ENCODE measurements around the gene TMEM131. TPM values are rescaled to one million over a fixed set of nuclear protein-coding genes. Genes with fewer than 3 reads are reported as not detected.

The TMEM131 gene
- total and polyA plus RNA-seq, 4 donors = 25.3 to 39.4 (median 38.1) TPM

DNA sequence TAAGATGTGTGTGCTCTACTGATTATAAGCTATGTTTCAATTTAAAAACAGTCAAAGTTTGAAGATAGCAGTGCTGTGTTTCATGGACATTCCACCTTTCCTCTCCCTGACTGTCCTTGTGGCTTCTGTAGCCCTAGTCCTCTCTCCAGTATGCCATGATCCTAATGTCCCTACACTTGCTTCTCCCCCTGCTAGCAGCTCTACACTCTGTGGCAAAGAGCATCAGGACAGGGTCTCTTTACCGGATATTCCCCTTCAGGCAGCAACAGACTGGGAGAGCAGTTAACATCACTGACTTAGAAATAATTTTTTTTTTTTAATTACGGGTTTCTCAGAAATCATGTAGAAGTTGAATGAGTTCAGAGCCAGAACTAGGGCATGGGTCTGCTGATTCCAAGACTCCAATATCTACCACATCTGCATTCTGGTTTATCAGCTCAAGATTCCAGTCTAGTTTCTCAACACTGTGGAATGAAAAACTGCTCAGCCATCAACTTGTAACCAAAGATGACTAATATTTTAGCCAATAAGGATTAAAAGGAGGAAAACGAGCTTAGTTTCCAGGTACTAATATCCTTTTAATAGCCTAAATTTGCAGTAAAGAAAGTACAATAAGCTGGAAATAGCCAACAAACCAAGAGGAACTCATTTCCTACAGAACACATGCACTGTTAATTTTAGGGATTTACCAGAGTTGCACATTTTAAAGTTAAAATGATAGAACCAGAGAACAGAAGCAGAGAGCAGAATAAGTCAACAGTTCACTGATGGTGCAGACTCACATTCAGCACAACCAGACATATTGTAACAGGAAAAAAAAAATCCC, 45.2 kb downstream of the TMEM131 start:
- H3K4me1 ChIP-seq (ENCODE audit: control insufficient read depth, insufficient read depth, low read length) = no peaks in the 10 kb centered on the region
- H3K36me3 ChIP-seq (ENCODE audit: control insufficient read depth, insufficient read depth, low read length) = no peaks in the 10 kb centered on the region
- DNase-seq (ENCODE audit: low read depth in 4 of 6, low spot score in 6 of 6) = no peak
- no CpG with 5 or more reads among the region's 3 CpGs for WGBS (ENCODE audit: insufficient coverage)
- H3K9me3 ChIP-seq (ENCODE audit: control insufficient read depth, insufficient read depth, low read length) = no peaks in the 10 kb centered on the region
- no peaks in the 10 kb centered on the region for H3K27me3 ChIP-seq (ENCODE audit: control insufficient read depth, insufficient read depth, low read length)
- H3K27ac ChIP-seq (ENCODE audit: low read depth, low read length) = no peak overlapping the region
- H3K4me3 ChIP-seq (ENCODE audit: low read depth, low read length) = no peak overlapping the region

- no peak for DNase-seq (ENCODE audit: low read depth in 4 of 6, low spot score in 6 of 6)
- H3K4me1 ChIP-seq (ENCODE audit: control insufficient read depth, insufficient read depth, low read length) = no peaks in the 10 kb centered on the region
- no peaks in the 10 kb centered on the region for H3K36me3 ChIP-seq (ENCODE audit: control insufficient read depth, insufficient read depth, low read length)
- H3K27ac ChIP-seq (ENCODE audit: low read depth, low read length) = no peak overlapping the region
- WGBS (ENCODE audit: insufficient coverage) = no CpG with 5 or more reads among the region's 4 CpGs
- no peak overlapping the region for H3K4me3 ChIP-seq (ENCODE audit: low read depth, low read length)
- no peaks in the 10 kb centered on the region for H3K9me3 ChIP-seq (ENCODE audit: control insufficient read depth, insufficient read depth, low read length)
- no peaks in the 10 kb centered on the region for H3K27me3 ChIP-seq (ENCODE audit: control insufficient read depth, insufficient read depth, low read length)
Measured at GRCh38 chr2:97948926-97949325, 46.8 kb downstream of the TMEM131 start.

DNA sequence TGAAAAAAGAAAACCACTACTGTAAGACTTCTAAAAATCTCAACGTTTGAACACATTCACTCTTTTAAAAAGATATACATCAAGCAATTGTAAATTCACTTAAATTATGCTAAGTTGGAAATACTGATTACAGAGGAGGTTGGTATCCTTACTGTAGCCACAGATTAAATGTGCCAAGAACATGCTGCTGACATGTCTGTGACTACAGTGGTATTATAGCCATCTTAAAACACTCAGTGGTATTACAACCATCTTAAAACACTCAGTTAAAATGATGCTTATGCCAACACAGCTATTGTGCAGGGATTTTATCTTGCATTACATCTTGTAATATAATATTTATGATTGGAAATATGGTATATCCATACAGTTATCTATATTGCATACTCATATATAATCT, 50.0 kb downstream of the TMEM131 start:
- H3K4me1 ChIP-seq (ENCODE audit: control insufficient read depth, insufficient read depth, low read length) = no peaks in the 10 kb centered on the region
- H3K4me3 ChIP-seq (ENCODE audit: low read depth, low read length) = no peak overlapping the region
- no peaks in the 10 kb centered on the region for H3K36me3 ChIP-seq (ENCODE audit: control insufficient read depth, insufficient read depth, low read length)
- DNase-seq (ENCODE audit: low read depth in 4 of 6, low spot score in 6 of 6) = no peak
- H3K27me3 ChIP-seq (ENCODE audit: control insufficient read depth, insufficient read depth, low read length) = no peaks in the 10 kb centered on the region
- H3K9me3 ChIP-seq (ENCODE audit: control insufficient read depth, insufficient read depth, low read length) = no peaks in the 10 kb centered on the region
- H3K27ac ChIP-seq (ENCODE audit: low read depth, low read length) = no peak overlapping the region
- WGBS (ENCODE audit: insufficient coverage) = no CpG with 5 or more reads among the region's 1 CpG

DNA sequence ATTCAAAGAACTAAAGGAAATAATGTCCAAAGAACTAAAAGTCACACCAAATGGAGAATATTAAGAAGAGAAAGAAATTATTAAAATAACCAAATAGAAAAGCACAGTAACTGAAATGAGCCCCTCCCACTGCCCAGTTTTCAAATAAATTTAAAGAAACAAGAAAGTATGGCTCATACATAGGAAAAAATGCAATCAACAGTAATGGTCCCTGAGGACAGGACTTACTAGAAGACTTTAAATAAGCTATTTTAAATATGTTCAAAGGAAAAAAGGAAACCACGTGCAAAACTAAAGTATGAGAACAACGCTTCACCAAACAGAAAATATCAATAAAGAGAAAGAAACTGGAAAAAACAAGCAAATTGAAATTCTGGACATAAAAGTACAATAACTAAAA, 58.9 kb downstream of the TMEM131 start:
- H3K27ac ChIP-seq (ENCODE audit: low read depth, low read length) = no peak overlapping the region
- H3K27me3 ChIP-seq (ENCODE audit: control insufficient read depth, insufficient read depth, low read length) = no peaks in the 10 kb centered on the region
- no peaks in the 10 kb centered on the region for H3K36me3 ChIP-seq (ENCODE audit: control insufficient read depth, insufficient read depth, low read length)
- whole genome bisulfite sequencing (ENCODE audit: insufficient coverage) = no CpG with 5 or more reads among the region's 2 CpGs
- H3K4me3 ChIP-seq (ENCODE audit: low read depth, low read length) = no peak overlapping the region
- no peaks in the 10 kb centered on the region for H3K9me3 ChIP-seq (ENCODE audit: control insufficient read depth, insufficient read depth, low read length)
- H3K4me1 ChIP-seq (ENCODE audit: control insufficient read depth, insufficient read depth, low read length) = peaks cover 7% of the 10 kb centered on the region
- no peak for DNase-seq (ENCODE audit: low read depth in 4 of 6, low spot score in 6 of 6)

DNA sequence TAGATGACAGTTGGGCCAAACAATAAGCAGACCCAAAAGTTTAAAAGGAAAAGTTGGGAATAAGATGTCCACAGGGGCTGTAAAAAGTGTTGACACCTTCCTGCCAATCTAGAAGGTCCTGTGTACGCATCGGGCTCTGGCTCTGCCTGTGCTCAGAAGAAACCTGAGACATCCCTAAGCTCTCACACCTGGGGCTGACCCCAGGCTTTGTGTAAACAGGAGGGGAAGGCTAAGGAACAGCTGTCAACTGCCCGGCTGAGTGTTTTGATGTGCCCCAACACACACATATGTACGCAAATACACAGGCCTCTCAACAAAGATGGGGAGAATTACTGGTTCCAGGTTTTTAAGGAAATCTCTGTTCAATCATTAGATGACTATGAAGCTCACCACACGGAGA, 59.5 kb downstream of the TMEM131 start:
- Histone ChIP-seq H3K27me3 (ENCODE audit: control insufficient read depth, insufficient read depth, low read length) (no peaks in the 10 kb centered on the region), H3K4me1 (ENCODE audit: control insufficient read depth, insufficient read depth, low read length) (peaks cover 7% of the 10 kb centered on the region), H3K9me3 (ENCODE audit: control insufficient read depth, insufficient read depth, low read length) (no peaks in the 10 kb centered on the region), H3K36me3 (ENCODE audit: control insufficient read depth, insufficient read depth, low read length) (no peaks in the 10 kb centered on the region), H3K27ac (ENCODE audit: low read depth, low read length) (no peak overlapping the region), H3K4me3 (ENCODE audit: low read depth, low read length) (no peak overlapping the region)
- peak in 2 of 6 donors; percentile 4 to 9 for DNase-seq (ENCODE audit: low read depth in 4 of 6, low spot score in 6 of 6)
- WGBS (ENCODE audit: insufficient coverage) = no CpG with 5 or more reads among the region's 5 CpGs

DNA sequence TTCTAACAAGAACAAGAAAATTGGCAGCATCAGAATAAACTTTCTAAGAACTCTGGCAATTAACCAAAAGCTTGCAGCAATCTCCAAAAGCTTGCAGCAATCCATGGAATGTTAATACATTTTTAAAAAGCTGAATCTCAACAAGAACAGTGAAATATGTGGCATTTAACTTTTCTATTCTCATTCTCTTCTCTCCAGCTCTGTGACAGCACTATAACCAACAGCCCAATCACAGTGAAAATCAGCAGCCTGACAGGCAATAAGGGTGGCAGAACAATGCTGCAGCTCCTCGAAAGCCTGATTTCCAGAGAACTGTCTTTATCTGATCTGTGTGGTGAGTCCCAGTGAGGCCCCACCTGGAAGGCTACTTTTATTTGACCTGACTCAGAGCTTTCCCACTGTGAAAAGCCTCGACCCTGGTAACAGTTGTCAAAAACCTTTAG, 60.0 kb downstream of the TMEM131 start:
- Histone ChIP-seq H3K27ac (ENCODE audit: low read depth, low read length) (no peak overlapping the region), H3K4me3 (ENCODE audit: low read depth, low read length) (no peak overlapping the region), H3K27me3 (ENCODE audit: control insufficient read depth, insufficient read depth, low read length) (no peaks in the 10 kb centered on the region), H3K4me1 (ENCODE audit: control insufficient read depth, insufficient read depth, low read length) (peaks cover 7% of the 10 kb centered on the region), H3K36me3 (ENCODE audit: control insufficient read depth, insufficient read depth, low read length) (no peaks in the 10 kb centered on the region), H3K9me3 (ENCODE audit: control insufficient read depth, insufficient read depth, low read length) (no peaks in the 10 kb centered on the region)
- 10% methylated on average over 2 of the region's 2 CpGs for WGBS (ENCODE audit: insufficient coverage)
- peak in 2 of 6 donors; percentile 33 to 46 for DNase-seq (ENCODE audit: low read depth in 4 of 6, low spot score in 6 of 6)

- Histone ChIP-seq H3K27me3 (ENCODE audit: control insufficient read depth, insufficient read depth, low read length) (no peaks in the 10 kb centered on the region), H3K9me3 (ENCODE audit: control insufficient read depth, insufficient read depth, low read length) (no peaks in the 10 kb centered on the region), H3K4me1 (ENCODE audit: control insufficient read depth, insufficient read depth, low read length) (peaks cover 7% of the 10 kb centered on the region), H3K27ac (ENCODE audit: low read depth, low read length) (no peak overlapping the region), H3K36me3 (ENCODE audit: control insufficient read depth, insufficient read depth, low read length) (no peaks in the 10 kb centered on the region), H3K4me3 (ENCODE audit: low read depth, low read length) (no peak overlapping the region)
- 60% methylated on average over 1 of the region's 4 CpGs for WGBS (ENCODE audit: insufficient coverage)
- DNase-seq (ENCODE audit: low read depth in 4 of 6, low spot score in 6 of 6) = no peak
Measured at GRCh38 chr2:97932975-97933662, 62.6 kb downstream of the TMEM131 start.

DNA sequence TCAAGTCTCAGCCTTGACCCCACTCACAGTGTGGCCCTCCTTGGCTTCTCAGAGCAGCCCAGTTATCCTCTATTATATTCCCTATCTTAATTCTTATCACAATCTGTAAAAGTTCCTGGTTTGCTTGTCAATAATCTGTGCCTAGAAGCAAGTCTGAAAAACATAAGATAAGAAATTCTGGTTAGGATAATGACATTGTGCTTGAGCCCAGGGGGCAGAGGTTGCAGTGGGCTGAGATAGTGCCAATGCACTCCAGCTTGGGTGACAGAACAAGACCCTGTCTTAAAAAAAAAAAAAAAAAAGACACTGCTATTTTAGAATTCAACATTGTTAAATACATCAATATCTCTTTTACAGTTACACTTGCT, 63.9 kb downstream of the TMEM131 start:
- Histone ChIP-seq H3K4me1 (ENCODE audit: control insufficient read depth, insufficient read depth, low read length) (peaks cover 7% of the 10 kb centered on the region), H3K27me3 (ENCODE audit: control insufficient read depth, insufficient read depth, low read length) (no peaks in the 10 kb centered on the region), H3K36me3 (ENCODE audit: control insufficient read depth, insufficient read depth, low read length) (no peaks in the 10 kb centered on the region), H3K27ac (ENCODE audit: low read depth, low read length) (no peak overlapping the region), H3K9me3 (ENCODE audit: control insufficient read depth, insufficient read depth, low read length) (no peaks in the 10 kb centered on the region), H3K4me3 (ENCODE audit: low read depth, low read length) (no peak overlapping the region)
- DNase-seq (ENCODE audit: low read depth in 4 of 6, low spot score in 6 of 6) = no peak

- DNase-seq (ENCODE audit: low read depth in 4 of 6, low spot score in 6 of 6) = no peak
- H3K4me3 ChIP-seq (ENCODE audit: low read depth, low read length) = no peak overlapping the region
- no peak overlapping the region for H3K27ac ChIP-seq (ENCODE audit: low read depth, low read length)
- H3K27me3 ChIP-seq (ENCODE audit: control insufficient read depth, insufficient read depth, low read length) = no peaks in the 10 kb centered on the region
- 100% methylated on average over 1 of the region's 3 CpGs for WGBS (ENCODE audit: insufficient coverage)
- peaks cover 6% of the 10 kb centered on the region for H3K4me1 ChIP-seq (ENCODE audit: control insufficient read depth, insufficient read depth, low read length)
- H3K36me3 ChIP-seq (ENCODE audit: control insufficient read depth, insufficient read depth, low read length) = no peaks in the 10 kb centered on the region
- H3K9me3 ChIP-seq (ENCODE audit: control insufficient read depth, insufficient read depth, low read length) = no peaks in the 10 kb centered on the region
Measured at GRCh38 chr2:97931118-97931857, 64.5 kb downstream of the TMEM131 start.

Data from spinal cord (tissue), 10 donors.